SW480 (cell line): ENCODE data around the gene TRIM67.
"Not testable (repeated sequence)": the region's sequence is repeated elsewhere in the genome, so short reads cannot be mapped to it uniquely, and the experiment has no call there.

Experiments used
- DNase-seq: peaks from one replicate; pipeline ENCODE4 v3.0.0-alpha.2; 2016; ENCODE audit warnings: low spot score

Gene TRIM67

DNA sequence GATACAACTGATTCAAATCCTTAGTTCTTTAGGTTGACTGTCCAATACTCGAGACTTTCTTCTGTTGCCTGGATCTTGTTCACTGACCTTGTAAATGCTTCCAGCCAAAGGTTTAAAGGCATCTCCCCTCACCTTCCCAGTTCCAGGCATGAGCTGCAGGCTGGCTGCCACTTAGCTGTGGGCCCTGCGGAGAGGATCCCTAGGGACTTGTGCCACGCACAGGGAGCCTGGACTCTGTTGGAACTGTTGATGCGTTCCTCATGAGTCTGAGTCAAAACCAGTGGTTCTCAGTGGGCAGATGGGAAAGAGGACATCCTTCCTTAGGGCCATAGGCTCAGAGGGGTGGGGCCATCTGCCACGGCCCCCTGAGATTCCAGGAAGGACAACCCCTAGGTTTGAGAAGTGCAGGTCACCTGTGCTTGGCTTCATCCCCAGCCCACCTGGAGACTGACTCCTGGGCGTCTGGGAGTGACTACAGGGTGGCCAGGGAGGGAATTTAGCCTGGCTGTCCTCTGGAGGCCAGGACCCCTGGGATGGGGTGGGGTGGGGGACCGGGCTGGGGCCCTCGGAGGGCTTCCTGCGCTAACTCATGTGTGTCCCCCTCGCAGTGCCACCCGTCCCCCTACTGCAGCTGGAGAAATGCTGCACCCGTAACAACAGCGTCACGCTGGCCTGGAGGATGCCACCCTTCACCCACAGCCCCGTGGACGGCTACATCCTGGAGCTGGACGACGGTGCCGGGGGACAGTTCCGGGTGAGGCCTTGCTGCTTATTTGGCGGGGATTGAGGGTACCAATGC is 41.6 kb downstream of the TRIM67 start:
- DNase-seq: no peak

DNA sequence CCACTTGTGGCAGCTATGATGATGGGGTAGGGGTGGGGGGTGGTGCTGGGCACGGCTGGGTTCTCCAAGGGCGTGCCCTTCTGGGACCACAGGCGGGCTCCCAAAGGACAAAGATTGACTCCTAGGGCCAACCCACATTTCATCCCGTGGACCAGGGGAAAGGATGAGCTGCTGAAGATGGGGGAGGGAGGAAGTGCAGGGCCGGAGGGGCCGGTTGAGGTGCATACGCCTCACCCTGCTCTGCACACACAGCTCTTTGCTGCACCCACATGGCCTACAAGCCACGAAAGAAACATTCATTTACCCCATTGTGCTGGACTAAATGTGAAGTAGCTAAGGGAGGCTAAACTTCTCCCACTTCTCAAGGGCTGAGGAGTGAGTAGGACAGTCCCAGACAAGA is 45.0 kb downstream of the TRIM67 start:
- no peak for DNase-seq

DNA sequence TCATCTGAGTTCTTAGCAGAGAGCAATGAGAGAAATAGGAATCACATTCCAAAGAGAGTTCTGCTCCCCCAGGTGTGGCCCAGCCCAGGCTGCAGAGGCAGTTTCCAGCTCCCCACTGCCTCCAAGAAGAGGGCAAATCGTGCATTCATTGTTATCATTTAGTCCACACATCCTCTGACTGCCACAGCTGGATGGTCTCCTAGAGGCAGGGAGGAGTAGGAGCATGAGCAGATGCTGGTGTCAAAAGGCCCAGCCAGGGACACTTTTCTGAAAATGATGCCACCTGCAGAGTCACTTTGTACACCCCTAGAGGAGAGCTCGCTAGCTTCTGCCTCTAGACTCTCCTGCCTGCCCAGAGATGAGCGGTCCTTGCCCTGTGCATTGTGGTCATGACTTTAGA is 45.6 kb downstream of the TRIM67 start:
- DNase-seq: no peak

DNA sequence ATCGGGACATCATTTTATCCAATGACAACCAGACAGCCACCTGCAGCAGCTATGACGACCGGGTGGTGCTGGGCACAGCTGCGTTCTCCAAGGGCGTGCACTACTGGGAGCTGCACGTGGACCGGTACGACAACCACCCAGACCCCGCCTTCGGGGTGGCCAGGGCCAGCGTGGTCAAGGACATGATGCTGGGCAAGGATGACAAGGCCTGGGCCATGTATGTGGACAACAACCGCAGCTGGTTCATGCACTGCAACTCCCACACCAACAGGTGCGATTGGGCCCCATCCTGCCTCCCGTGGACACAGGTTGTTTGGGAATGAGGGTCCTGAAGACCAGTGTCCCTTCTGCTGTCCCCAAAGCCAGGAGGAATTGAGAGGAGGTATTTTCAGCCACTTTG is 47.1 kb downstream of the TRIM67 start:
- DNase-seq: no peak

DNA sequence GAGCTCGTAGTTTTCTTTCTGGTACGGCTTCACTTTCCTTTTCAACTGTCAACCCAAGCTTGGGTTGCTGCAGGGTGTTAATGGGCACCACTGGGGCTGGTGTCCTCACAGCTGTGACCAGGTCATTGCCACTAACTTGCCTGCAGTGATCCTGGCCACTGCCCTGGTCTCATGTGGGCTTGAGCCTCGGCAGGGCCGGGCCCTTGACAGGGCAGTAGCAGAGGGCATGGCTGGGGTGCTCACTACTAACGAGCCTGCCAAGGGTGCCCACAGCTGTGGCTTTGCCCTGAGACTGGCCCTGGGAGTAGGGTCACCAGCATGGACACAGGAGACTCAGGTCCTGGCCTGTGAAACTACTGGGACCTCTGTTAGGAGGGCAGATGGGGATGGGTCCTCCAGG is 47.7 kb downstream of the TRIM67 start:
- no peak for DNase-seq

DNA sequence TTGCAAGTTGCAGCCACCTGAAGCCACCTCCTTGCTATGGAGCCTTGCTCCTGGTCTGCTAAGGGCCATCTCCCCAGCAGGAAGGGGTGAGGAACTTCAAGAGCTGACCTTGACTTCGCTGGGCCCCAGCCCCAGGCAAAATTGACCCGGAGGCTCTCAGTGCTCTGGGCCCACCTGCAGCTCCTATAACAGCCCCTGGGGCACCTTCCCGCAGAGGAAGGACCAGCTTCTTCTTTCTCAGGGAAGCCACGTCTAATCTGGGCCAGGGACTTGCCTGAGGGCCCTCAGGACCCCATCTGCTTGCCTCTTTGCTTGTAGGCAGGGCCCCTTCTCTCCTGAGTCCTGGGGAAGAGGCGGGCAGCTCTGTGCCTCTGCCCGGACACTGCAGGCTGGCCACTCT is 48.3 kb downstream of the TRIM67 start:
- DNase-seq: no peak

DNA sequence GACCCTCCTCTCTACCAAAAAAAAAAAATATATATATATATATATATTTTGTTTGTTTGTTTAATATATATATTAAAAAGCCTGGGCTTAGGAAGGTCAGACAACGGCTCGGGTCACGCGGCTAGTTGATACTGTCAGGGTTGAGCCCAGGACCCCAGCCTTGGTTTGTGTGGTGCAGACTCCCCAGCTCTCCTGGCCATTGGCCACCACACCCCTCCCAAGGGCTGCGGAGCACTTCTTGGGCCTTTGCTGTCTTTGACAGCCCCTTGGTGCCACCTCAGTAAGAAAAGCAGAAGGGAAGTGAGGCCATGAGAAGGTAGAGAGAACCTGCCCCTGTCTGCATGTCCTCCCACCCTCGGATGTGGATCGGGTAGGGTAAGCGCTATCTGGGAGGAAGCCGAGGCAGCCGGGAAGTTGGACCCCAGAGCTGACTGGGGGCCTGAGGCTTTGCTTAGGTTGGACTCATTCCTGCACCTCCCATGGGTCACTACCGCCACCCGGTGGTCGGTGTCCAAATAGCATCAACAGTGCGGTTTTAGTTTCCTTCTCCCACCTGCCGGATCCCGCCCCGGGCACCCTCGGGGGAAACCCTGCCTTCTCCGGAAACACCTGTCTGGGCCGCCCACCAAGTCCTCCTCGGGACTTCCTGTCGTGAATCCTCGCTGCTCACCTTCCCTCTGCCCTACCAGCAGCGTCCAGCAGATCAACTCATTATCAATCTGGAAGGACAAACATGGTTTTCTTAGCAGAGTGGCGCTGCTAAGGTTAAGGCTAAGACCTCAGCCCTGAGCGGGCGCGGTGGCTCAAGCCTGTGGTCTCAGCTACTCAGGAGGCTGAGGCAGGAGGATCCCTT is 49.4 kb downstream of the TRIM67 start:
- peak; percentile 82 for DNase-seq

DNA sequence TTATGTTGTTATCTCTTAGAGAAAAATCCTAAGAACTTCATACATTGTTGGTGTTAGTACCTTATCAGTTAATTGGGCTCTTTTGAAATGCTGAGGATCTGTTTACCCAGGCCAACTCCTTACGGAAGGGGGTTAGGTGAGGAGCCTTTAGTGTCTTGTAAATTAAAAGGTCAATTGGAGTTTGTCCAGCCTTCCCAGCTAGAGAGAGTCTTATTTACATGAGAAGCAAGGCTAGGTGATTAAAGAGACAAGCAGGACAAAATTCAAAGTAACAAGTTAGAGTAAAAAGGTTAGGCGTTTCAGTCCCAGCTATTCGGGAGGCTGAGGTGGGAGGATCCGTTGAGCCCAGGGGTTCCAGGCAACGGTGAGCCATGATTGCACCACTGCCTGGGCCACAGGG is 50.4 kb downstream of the TRIM67 start:
- DNase-seq: not testable (repeated sequence)

DNA sequence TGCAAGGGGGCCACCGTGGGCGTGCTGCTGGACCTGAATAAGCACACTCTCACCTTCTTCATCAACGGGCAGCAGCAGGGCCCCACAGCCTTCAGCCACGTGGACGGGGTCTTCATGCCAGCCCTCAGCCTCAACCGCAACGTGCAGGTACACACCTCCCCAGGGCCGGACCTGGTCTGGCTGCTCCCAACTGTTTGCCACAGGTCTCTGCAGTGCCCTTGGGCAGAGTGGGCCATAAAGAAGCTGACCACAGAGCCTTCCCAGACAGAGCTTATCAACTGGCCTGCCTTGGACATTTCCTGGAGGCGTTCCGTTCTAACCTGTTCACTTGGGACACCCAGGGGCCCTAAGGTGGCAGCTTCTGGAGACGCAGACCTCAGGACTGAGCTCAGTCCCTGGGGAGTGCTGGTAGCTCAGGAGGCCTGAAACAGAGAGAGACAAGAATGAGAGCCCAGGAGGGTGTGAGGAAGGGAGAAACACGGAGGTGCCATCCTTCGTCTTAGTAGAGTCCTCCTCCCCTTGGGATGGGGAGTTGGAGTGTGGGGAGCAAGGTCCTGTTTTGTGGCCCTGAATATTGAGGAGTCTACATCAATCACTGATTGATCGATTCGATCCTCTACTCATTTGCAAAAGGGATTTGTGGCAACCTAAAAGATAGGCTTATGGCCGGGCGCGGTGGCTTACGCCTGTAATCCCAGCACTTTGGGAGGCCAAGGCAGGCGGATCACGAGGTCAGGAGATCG is 52.1 kb downstream of the TRIM67 start:
- DNase-seq: no peak

DNA sequence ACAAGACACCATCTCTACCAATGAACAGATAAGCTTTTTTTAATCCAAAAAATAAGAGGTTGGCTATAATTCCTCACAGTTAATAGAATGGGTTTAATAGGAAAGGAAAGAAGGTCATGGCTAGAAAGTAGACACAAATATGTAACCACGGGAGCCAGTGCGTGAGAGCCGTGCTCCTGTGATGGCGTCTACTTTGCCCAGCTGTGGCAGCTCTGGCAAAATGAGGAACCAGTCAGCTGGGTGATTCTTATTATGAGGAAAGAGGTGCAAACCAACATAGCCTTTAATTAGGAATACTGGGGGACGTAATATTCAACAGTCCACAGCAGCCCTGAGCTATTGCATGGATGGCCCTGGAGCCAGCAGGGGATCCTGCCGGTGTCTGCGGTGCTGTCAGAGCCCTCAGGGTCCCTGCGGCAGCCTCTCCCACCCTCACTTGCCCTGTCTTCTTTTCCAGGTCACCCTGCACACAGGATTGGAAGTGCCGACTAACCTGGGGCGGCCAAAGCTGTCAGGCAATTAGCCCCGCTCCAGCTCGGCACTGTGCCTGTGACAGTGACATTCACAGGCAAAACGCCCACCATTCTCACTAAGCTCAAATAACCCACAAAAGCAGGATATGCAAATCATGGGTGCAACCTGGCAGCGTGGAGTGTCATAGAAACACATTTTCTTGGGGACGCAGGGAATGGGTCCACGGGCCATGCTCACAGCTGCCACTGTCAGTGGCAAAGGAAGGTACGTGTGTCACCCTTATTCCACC is 53.2 kb downstream of the TRIM67 start:
- DNase-seq: no peak

DNA sequence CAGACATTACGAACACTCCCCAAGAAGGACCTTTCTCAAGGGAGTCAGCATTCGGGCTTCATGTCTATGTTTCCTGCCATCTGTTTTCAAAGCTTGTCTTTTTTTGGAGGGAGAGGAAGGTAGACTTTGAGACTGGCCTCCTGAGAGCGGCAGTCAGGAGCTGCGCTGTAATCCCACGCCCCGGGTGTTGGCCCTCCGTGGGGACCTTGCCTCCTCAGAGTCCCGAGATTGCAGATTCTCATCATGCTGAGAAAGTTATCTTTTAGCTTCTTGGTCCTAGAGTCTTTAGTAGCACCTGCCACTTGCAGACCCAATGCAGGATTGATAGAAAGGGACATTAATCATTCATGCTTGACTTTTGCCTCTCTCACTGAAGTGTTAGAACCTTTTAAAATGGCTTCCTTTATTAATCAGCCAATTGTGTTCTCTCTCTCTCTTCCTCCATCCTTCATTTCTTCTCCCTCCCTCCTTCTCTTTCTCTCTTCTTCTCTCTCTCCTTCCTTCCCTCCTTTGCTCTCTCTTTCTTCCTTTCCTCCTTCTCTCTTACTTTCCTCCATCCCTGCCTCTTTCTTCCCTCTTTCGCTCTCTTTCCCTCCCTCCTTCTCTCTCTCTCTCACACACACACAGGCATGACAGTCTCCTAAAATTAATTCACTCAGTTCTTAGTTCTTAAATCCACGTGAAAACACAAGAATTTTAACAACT is 54.0 kb downstream of the TRIM67 start:
- DNase-seq: no peak

DNA sequence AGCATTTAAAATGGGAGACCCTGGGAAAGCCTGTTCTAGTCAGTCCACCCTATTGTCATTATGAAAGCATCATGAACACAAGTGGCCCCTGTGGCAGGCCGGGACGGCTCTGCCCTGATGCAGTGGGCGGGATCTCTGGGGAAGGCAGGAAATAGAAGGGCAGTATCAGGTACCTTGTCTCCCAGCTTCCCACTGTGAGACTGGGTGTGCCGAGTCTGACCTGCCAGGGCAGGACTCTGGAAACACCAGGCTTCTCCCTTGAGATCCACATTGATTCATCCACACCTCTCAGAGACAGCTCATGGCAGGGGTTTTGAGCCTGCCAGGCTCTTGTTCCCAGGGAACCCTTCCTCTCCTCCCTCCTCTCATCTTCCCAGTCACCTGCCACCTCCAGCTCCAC is 54.6 kb downstream of the TRIM67 start:
- peak; percentile 54 for DNase-seq

DNA sequence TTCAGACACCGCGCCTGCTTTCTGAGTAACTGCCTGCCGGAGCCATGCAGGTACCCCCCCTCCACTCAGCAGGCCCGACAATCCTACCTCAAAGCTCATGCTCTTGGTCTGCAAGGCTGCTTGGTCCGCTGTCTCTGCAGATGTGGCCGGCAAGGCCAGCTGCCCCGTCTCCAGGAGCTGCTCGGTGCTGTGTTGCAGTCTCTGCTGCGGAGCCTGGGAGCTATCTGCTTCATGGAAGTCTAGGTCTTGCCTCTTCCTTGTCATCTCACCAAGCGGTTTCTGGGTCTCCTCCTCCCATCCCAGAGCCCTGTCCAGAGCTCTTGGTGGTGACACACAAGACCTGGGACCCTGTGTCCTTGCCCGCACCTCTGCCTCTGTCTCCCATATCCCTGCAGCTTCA is 55.2 kb downstream of the TRIM67 start:
- no peak for DNase-seq

DNA sequence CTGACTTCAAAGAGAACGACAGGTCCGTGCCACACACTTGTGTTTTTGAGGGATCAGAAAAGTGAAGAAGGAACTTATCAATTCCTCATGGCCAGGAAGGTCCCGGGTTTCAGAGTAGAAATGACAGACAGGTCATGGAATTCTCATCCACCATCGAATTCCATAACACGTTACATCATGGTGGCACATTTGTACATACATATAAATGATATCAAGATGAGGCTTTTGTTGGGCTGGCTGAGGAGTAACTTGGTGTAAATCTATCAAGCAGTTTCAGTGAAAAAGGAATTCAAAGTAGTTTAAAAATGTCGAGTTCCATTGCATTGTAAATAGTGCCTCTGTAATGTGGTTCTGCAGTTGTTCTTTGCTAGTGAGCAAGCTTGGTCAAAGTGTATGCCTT is 56.2 kb downstream of the TRIM67 start:
- no peak for DNase-seq

DNA sequence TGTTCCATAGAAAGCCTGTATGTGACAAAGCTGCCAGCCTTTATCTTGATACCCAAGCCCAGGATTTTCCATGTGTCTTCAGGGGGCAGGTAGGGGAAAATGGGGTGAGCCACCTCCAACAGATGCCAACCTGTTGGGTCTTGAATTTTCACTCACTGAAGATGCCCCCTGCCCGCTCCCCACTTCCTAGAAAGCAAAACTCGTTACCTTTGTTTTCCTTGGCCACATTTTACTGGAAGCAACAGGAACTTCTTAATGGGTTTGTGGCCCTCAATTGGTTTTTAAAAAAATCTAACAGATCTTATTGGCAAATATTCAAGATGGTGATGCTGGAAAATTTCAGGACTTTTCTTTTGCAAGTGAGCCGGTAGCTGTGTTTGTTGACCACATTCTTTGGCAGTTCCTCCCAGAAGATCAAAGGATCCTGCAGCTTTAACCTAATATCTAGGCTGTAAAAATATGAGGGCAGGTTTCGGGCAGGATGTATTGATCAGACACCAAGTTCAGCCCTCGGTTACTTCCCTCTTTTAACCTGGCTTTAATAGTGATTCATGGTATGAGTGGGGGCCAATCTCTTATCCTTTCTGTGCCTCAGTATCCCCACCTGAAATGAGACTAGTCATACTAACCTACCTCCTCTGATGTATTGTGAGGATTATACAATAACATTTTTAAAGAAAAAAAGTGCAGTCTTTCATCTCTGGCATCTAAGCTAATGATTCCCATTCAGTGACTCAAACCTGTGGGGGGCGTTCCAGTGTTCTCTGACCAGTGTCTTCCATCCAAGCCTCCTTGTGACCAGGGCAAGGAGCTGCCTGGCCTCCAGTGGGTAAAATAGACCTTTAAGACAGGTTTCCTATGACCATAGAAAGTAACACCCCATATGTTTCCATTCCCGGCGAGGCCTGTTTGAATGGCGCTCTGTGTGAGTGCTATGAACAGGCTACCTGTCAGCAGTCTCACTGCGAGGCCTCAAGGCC is 57.9 kb downstream of the TRIM67 start:
- peak; percentile 13 for DNase-seq

DNA sequence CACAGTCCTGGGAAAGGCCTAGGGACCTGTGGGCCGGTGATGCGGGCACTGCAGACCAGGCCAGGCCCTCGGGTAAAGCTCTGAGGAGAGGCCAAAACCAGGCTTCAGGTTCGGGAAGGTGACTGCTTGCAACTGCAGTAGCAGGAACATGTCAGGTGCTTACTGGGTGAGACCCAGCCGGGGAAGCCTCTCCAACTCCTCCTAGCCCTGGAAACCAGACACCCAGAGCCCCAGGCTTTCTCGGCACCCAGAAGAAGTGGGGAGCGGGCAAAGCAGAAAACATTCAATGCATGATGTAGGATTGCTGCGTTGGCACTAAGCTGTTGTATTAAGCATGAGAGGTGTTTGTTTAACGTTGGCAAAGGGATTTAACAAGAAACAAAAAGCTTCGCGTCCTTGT is 58.9 kb downstream of the TRIM67 start:
- DNase-seq: no peak

DNA sequence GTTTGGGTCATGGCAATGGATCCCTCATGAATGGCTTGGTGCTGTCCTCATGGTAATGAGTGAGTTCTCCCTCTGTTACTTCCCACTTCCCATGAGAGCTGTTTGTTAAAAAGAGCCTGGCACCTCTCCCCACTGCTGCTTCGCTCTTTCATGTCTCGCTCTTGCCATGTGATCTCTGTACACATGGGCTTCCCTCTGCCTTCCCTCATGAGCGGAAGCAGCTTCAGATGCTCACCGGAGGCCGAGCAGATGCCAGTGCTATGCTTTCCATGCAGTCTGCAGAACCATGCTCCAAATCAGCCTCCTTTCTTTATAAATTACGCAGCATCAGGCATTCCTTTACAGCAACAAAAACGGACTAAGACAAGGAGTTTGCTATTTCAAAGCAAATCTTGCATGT is 64.3 kb downstream of the TRIM67 start:
- no peak for DNase-seq

DNA sequence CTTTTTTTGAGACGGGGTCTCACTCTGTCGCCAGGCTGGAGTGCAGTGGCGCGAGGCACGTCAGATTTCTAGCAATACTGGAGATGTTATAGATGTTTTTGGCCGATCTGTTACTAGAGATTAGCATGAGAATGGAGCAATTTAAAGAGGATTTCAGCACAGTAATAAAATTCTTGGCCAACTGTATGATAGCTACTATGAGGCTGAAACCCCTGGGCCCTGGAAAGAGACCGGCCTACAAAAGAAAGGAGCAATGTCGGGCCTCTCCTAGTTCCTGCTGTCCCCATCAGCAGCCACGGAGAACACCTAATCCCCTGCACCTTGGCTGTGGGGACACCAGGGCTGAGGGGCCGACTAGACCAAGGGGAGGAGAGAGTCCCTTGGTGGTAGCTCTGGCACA is 69.7 kb downstream of the TRIM67 start:
- no peak for DNase-seq

DNA sequence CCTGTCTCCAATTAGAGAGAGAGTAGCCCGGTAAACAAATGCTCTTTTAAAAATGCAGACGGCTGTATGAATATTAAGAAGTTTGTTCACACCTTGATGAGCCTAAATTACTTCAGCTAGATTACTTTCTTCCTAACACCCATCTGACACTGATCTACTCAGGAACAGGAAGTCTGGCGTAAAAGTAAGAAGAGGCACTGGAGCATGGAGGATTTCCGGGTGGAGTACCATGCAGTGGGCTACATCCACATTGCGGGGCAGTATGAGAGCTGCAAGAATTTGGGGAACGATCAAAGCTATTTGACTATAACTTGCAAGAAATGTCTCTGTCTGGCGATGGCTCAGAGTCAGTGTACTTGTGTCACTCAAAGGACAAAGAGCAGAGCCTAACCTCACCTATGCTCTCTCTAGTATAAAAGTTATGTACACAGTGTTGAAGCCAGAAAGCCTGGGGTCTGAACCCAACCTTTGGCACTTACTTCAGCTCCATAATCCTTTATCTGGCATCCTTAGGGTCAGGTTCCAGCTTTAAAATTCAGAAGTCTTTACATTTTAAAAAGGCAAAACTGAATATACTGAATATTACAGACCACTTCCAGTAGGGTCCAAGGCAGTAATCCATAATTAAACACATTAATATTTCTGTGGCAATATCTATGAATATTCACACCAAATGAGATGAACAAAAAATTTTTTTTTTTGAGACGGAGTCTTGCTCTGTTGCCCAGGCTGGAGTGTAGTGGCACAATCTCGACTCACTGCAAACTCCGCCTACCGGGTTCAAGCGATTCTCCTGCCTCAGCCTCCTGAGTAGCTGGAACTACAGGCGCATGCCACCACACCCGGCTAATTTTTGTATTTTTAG is 71.2 kb downstream of the TRIM67 start:
- DNase-seq: no peak
